Body of pancreas (tissue), 4 donors: ENCODE measurements around the gene R3HDM4.

Experiments
- POLR2A ChIP-seq, 3 donors: fragments of 450-650 bp; IDR thresholded peaks; one replicate each; pipeline ENCODE4 v1.6.1; 2016; ENCODE audit warnings: antibody characterized with exemption in 3 of 3, mild to moderate bottlenecking in 2 of 3
- TF ChIP-seq, protein P1 (sequence below), 7 experiments: fragments of 450-650 bp in 4 of 7; fragments of 200-600 bp in 3 of 7; sonication (generic) in 3 of 7; IDR thresholded peaks; one replicate each; pipeline ENCODE4 v1.5.1; 2016 to 2019; ENCODE audit warnings: antibody characterized with exemption in 7 of 7

DNA sequence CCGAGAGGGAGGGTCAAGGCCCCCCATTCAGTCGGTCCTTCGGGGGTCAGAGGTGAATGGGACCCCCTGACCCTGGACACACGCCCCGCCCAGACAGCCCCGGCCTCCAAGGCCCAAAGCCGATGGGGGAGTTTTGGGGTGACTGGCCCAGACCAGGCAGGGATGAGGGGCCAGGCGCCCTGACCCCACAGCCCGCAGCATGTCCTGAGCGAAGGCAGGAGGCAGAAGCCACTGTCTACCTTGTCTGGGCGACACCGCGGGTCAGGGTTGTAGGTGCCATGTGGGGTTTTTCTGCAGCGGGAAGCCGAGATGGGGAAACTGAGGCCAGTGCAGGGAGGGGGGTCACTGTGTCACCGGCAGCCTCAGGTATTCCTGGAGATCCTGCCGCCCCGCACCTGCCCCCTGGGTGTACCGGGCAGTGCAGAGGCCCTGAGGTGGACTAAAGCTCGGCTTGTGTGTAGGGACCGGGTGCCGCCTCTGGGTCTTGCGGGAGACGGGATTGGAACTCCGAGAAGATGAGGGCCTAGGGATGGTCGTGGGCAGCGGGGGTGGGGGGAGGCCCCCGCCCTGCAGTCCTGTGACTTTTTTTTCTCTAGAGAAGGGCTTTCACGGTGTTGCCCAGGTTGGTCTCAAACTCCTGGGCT lies 21.3 kb upstream of the R3HDM4 start:
- no peak for TF ChIP-seq POLR2A (IDR thresholded peaks at IDR 0.05)
- TF ChIP-seq, protein P1, sequence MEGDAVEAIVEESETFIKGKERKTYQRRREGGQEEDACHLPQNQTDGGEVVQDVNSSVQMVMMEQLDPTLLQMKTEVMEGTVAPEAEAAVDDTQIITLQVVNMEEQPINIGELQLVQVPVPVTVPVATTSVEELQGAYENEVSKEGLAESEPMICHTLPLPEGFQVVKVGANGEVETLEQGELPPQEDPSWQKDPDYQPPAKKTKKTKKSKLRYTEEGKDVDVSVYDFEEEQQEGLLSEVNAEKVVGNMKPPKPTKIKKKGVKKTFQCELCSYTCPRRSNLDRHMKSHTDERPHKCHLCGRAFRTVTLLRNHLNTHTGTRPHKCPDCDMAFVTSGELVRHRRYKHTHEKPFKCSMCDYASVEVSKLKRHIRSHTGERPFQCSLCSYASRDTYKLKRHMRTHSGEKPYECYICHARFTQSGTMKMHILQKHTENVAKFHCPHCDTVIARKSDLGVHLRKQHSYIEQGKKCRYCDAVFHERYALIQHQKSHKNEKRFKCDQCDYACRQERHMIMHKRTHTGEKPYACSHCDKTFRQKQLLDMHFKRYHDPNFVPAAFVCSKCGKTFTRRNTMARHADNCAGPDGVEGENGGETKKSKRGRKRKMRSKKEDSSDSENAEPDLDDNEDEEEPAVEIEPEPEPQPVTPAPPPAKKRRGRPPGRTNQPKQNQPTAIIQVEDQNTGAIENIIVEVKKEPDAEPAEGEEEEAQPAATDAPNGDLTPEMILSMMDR (IDR thresholded peaks at IDR 0.05) = no peak
